Osteoblast (primary cell): ENCODE measurements around the gene DIAPH2. TPM values are rescaled to one million over a fixed set of nuclear protein-coding genes. Genes with fewer than 3 reads are reported as not detected.

Experiments
- DNase-seq: peaks from one replicate; pipeline ENCODE4 v3.0.0; 2011; ENCODE audit warnings: low spot score, mixed read lengths; ENCODE audit not compliant: insufficient read length; ENCODE audit errors: missing footprints
- H2AFZ ChIP-seq: 2 replicates; pipeline ENCODE4 v1.6.0; 2011; ENCODE audit warnings: mild to moderate bottlenecking, low read length
- H3K27ac ChIP-seq: 2 replicates; pipeline ENCODE4 v1.5.1; 2011; ENCODE audit warnings: mild to moderate bottlenecking, low read depth, low read length, moderate library complexity
- H3K27me3 ChIP-seq: 2 replicates; pipeline ENCODE4 v1.6.0; 2012; ENCODE audit warnings: mild to moderate bottlenecking, control low read depth, inconsistent platforms, low read length, moderate library complexity; ENCODE audit not compliant: insufficient read depth
- H3K36me3 ChIP-seq: 2 replicates; pipeline ENCODE4 v1.5.1; 2011; ENCODE audit warnings: mild to moderate bottlenecking, low read length, control low read depth, moderate library complexity; ENCODE audit not compliant: insufficient read depth
- H3K4me1 ChIP-seq: 2 replicates; pipeline ENCODE4 v1.5.1; 2011; ENCODE audit warnings: mild to moderate bottlenecking, low read length, control low read depth, moderate library complexity; ENCODE audit not compliant: insufficient read depth
- H3K4me2 ChIP-seq: 2 replicates; pipeline ENCODE4 v1.6.0; 2011; ENCODE audit warnings: mild to moderate bottlenecking, low read length; ENCODE audit not compliant: insufficient read depth
- H3K4me3 ChIP-seq: fragments of 200-600 bp; sonication (generic); 3 replicates; pipeline ENCODE4 v1.5.1; 2012; ENCODE audit warnings: mild to moderate bottlenecking, low read length, inconsistent platforms; ENCODE audit not compliant: insufficient read depth
- H3K79me2 ChIP-seq: 2 replicates; pipeline ENCODE4 v1.6.0; 2012; ENCODE audit warnings: mild to moderate bottlenecking, low read length, control low read depth, inconsistent platforms; ENCODE audit not compliant: insufficient read depth
- H3K9me3 ChIP-seq: 2 replicates; pipeline ENCODE4 v1.5.1; 2011; ENCODE audit warnings: low read depth, low read length, control low read depth
- H4K20me1 ChIP-seq: 2 replicates; pipeline ENCODE4 v1.6.0; 2012; ENCODE audit warnings: mild to moderate bottlenecking, low read length, control low read depth; ENCODE audit not compliant: insufficient read depth
- CTCF ChIP-seq: IDR thresholded peaks from 2 replicates; pipeline ENCODE4 v1.5.1; 2011; ENCODE audit warnings: mild to moderate bottlenecking, low read depth, low read length, moderate library complexity; ENCODE audit errors: extremely low read depth
- total RNA-seq: library from RNA; depleted of rRNA; stranded (reverse); fragments of >200 nt; gene quantifications from 2 replicates; pipeline ENCODE4 v1.2.3, GENCODE V29; 2012

Gene DIAPH2
- total RNA-seq, 1 donor: 21.0 TPM

DNA sequence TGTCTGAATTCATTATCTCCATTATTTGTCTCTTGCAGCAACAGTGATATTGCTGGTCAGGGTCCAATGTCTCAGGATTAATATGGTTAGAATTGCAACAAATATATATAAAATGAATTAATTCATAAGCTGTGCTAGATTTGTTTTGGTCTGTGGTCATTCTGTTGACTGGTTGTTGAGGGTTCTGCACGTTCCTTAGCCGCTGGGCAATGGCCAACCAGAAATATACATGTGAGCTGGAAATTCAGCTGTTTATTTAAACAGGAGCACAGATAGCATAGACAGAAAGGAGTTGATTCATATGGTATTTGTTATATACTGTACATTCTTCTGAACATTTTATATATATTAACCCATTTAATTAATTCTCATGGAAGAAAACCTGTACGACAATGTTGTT lies 299.9 kb downstream of the DIAPH2 start:
- Histone ChIP-seq H4K20me1 (no peaks in the 10 kb centered on the region), H3K4me1 (no peaks in the 10 kb centered on the region), H3K79me2 (no peaks in the 10 kb centered on the region), H3K27ac (no peak overlapping the region), H3K4me3 (no peak overlapping the region), H2AFZ (no peak overlapping the region), H3K27me3 (no peaks in the 10 kb centered on the region), H3K36me3 (no peaks in the 10 kb centered on the region), H3K9me3 (no peaks in the 10 kb centered on the region), H3K4me2 (no peak overlapping the region)
- TF ChIP-seq CTCF: no peak
- no peak for DNase-seq

DNA sequence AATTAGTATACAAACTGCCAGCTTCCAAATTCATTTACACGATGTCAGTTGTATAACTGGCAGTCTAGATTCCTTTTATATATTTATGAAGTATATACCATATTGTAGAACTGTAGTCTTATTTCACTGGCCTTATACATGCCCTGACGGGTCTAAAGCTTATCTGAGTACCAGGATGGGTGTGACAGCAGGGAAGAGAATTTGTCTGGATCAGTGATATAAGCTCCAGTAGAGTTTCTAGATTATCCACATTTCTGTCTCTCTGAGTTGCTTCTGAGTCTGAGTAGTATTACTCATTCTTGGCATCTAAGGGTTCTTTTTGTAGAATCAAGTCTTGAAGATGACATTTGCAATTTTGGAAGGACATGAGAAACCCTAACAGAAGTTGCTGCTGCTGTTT lies 300.4 kb downstream of the DIAPH2 start:
- H3K36me3 ChIP-seq: no peaks in the 10 kb centered on the region
- no peak for DNase-seq

GRCh38 chrX:96987228-96987627 lies 302.6 kb downstream of the DIAPH2 start:
- H3K4me1 ChIP-seq: no peaks in the 10 kb centered on the region
- H3K79me2 ChIP-seq: no peaks in the 10 kb centered on the region
- H3K27me3 ChIP-seq: no peaks in the 10 kb centered on the region
- no peaks in the 10 kb centered on the region for H3K36me3 ChIP-seq
- no peaks in the 10 kb centered on the region for H4K20me1 ChIP-seq
- no peak for TF ChIP-seq CTCF
- no peaks in the 10 kb centered on the region for H3K9me3 ChIP-seq
- DNase-seq: no peak
- no peak overlapping the region for H2AFZ ChIP-seq
- H3K4me3 ChIP-seq: no peak overlapping the region
- H3K4me2 ChIP-seq: no peak overlapping the region
- no peak overlapping the region for H3K27ac ChIP-seq

More for the DNA sequence above, 300.4 kb downstream of the DIAPH2 start:
- H3K9me3 ChIP-seq: no peaks in the 10 kb centered on the region
- H3K4me1 ChIP-seq: no peaks in the 10 kb centered on the region
- H2AFZ ChIP-seq: no peak overlapping the region
- TF ChIP-seq CTCF: no peak
- H3K79me2 ChIP-seq: no peaks in the 10 kb centered on the region
- no peaks in the 10 kb centered on the region for H4K20me1 ChIP-seq
- H3K27ac ChIP-seq: no peak overlapping the region
- no peak overlapping the region for H3K4me2 ChIP-seq
- no peaks in the 10 kb centered on the region for H3K27me3 ChIP-seq
- no peak overlapping the region for H3K4me3 ChIP-seq

DNA sequence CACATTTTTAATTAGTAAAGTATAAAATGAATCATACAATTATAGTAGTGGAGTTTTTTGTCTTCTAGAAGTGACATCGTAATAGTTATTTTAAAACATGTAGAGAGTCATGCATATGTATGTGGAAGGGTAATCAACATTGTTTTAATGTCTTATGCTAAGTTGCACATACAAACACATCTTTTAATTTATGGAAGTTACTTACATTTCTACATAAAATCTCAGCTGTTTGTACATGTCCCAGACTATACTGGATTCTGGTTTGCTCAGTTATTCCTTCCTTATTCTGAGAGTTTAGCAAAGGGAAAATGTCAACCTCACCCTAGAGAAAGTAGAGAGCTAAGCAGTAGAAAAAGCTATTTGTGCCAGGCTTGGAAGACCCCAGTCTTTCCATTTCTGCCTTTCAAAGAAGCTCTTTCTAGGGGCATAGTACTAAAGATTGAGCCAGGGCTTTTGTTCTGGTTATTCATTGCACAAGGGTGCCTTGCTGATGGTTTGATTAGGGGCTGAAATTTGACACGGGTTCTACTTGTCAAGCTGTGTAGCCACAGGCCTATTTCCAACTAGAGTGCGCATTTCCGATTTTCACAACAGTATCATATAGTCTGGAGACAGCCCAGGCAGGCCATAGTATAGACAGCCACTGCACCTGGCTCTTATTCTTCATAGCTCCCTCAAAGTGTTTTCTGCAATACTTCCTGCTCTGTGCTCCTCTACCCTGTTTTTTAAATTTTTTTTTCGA lies 305.4 kb downstream of the DIAPH2 start:
- Histone ChIP-seq H3K4me3 (no peak overlapping the region), H3K4me2 (no peak overlapping the region), H3K27me3 (no peaks in the 10 kb centered on the region), H2AFZ (no peak overlapping the region), H4K20me1 (no peaks in the 10 kb centered on the region), H3K79me2 (no peaks in the 10 kb centered on the region), H3K27ac (no peak overlapping the region), H3K36me3 (no peaks in the 10 kb centered on the region), H3K9me3 (no peaks in the 10 kb centered on the region), H3K4me1 (no peaks in the 10 kb centered on the region)
- no peak for DNase-seq
- TF ChIP-seq CTCF: no peak
